Hepatocyte (in vitro differentiated cells): ENCODE measurements around the gene SOS2.

ENCODE experiments used
- EZH2 ChIP-seq: fragments of 200-600 bp; sonication (generic); IDR thresholded peaks from 2 replicates; pipeline ENCODE4 v1.6.1; 2016; ENCODE audit warnings: antibody characterized with exemption, mild to moderate bottlenecking, borderline replicate concordance
- EZH2phosphoT487 ChIP-seq: fragments of 200-600 bp; sonication (generic); IDR thresholded peaks from one replicate; pipeline ENCODE4 v1.6.1; 2018; ENCODE audit warnings: antibody characterized with exemption, mild to moderate bottlenecking, low read depth, moderate library complexity; ENCODE audit not compliant: unreplicated experiment, severe bottlenecking
- TF ChIP-seq, protein P1 (sequence below): fragments of 200-600 bp; sonication (generic); IDR thresholded peaks from 2 replicates; pipeline ENCODE4 v1.5.1; 2016; ENCODE audit warnings: antibody characterized with exemption, mild to moderate bottlenecking; ENCODE audit not compliant: poor library complexity

DNA sequence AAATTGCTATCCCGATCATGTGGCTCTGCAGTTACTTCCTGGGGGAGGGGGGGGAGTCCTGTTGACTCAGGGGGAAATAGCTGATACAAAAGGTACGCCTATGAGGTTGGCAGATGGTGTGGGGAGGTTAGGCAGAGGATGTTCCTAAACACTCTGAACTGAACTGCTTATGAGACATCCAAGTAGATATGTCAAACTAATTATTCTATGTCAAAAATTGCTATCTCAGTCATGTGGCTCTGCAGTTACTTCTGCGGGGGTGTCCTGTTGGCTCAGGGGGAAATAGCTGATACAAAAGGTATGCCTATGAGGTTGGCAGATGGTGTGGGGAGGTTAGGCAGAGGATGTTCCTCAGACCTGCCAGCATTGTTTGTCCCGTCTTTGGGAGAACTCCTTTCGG, 109.9 kb downstream of the SOS2 start:
- no peak for TF ChIP-seq EZH2phosphoT487
- TF ChIP-seq, protein P1, sequence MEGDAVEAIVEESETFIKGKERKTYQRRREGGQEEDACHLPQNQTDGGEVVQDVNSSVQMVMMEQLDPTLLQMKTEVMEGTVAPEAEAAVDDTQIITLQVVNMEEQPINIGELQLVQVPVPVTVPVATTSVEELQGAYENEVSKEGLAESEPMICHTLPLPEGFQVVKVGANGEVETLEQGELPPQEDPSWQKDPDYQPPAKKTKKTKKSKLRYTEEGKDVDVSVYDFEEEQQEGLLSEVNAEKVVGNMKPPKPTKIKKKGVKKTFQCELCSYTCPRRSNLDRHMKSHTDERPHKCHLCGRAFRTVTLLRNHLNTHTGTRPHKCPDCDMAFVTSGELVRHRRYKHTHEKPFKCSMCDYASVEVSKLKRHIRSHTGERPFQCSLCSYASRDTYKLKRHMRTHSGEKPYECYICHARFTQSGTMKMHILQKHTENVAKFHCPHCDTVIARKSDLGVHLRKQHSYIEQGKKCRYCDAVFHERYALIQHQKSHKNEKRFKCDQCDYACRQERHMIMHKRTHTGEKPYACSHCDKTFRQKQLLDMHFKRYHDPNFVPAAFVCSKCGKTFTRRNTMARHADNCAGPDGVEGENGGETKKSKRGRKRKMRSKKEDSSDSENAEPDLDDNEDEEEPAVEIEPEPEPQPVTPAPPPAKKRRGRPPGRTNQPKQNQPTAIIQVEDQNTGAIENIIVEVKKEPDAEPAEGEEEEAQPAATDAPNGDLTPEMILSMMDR = no peak
- TF ChIP-seq EZH2 = no peak
